ENCODE measurements around the gene LGALS13. TPM values are rescaled to one million over a fixed set of nuclear protein-coding genes. Genes with fewer than 3 reads are reported as not detected.

LGALS13 gene, protein sequence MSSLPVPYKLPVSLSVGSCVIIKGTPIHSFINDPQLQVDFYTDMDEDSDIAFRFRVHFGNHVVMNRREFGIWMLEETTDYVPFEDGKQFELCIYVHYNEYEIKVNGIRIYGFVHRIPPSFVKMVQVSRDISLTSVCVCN
- total RNA-seq: not detected

GRCh38 chr19:39602224-39602623, at the start of gene LGALS13:
Gene LGALS13, plus strand, starts transcription at chr19:39602524. Its CDS starts 45 bp downstream, at chr19:39602569.

DNA sequence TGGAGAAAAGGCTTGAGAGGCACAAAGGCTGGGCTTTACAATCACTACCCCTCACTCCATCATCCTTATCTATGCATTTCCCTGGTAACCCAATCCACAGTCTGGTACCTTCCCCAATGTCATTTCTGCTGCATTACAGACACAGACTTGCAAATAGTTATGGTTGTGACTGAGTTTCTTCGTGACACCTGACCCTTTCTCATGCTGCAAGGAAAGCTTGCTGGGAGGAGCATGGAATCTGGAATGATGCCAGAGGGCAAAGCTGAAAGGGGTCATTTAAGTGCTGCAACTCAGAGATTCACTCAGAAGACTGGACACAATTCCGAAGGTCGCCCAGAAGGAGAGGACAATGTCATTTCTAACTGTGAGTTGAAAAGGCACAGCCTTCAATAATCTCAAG, 53.3 kb downstream of the LGALS13 start, which contains the start of gene LGALS16:
Gene LGALS16, plus strand, starts transcription at position 301 of the 400 bp plus-strand sequence. Its CDS starts 49 bp downstream, at position 350.

Small RNAs within 50 kb of the gene (small RNA-seq; reads per million reads assigned to genes)
- gene AC005176.2 (0 reads per million in 2 donors), gene RPS29P24 (0 reads per million in 2 donors), gene RPS29P25 (0 reads per million in 2 donors), gene RPS29P26 (0 reads per million in 2 donors), gene RPS29P30 (0 reads per million in 2 donors)

Other genes starting within 250 kb of the LGALS13 start
- gene PAF1, start 211.4 kb upstream of the LGALS13 start, total RNA-seq: 10 to 100 TPM; 29.6 to 35.3 TPM
- 10 to 100 TPM; 21.3 to 30.3 TPM for gene MED29, start 211.1 kb upstream of the LGALS13 start, total RNA-seq
- gene ZFP36, start 195.7 kb upstream of the LGALS13 start, total RNA-seq: 1 to 10 TPM; 3.7 to 3.8 TPM
- gene PLEKHG2, start 189.9 kb upstream of the LGALS13 start, total RNA-seq: 1 to 10 TPM; 2.8 to 6.0 TPM
- gene RPS16, start 166.6 kb upstream of the LGALS13 start, total RNA-seq: 10 to 100 TPM; 19.6 to 51.0 TPM
- gene SUPT5H, start 156.9 kb upstream of the LGALS13 start, total RNA-seq: 10 to 100 TPM; 64.9 to 75.0 TPM
- 100 to 1,000 TPM in 1 of 2 donors, 10 to 100 TPM in 1; 66.4 to 115 TPM for gene TIMM50, start 121.7 kb upstream of the LGALS13 start, total RNA-seq
- gene DLL3, start 103.6 kb upstream of the LGALS13 start, total RNA-seq: 1 to 10 TPM in 1 of 2 donors, under 1 TPM in 1; under 0.01 to 4.3 TPM
- gene SELENOV, start 87.4 kb upstream of the LGALS13 start, total RNA-seq: not detected
- gene EID2B, start 69.7 kb upstream of the LGALS13 start, total RNA-seq: 10 to 100 TPM in 1 of 2 donors, 1 to 10 TPM in 1; 5.2 to 10.7 TPM
- 1 to 10 TPM; 5.5 to 9.7 TPM for gene EID2, start 62.4 kb upstream of the LGALS13 start, total RNA-seq
- gene LGALS16, start 53.4 kb downstream of the LGALS13 start, total RNA-seq: not detected
- not detected for gene LGALS14, start 102.0 kb downstream of the LGALS13 start, total RNA-seq
- not detected for gene CLC, start 135.5 kb downstream of the LGALS13 start, total RNA-seq
- gene LEUTX, start 176.3 kb downstream of the LGALS13 start, total RNA-seq: not detected
- gene DYRK1B, start 231.6 kb downstream of the LGALS13 start, total RNA-seq: 10 to 100 TPM in 1 of 2 donors, 1 to 10 TPM in 1; 10.0 to 21.0 TPM
- gene FBL, start 243.9 kb downstream of the LGALS13 start, total RNA-seq: 100 to 1,000 TPM in 1 of 2 donors, 10 to 100 TPM in 1; 59.2 to 166 TPM

All from melanocyte of skin (primary cell).